ENCODE measurements around the gene POLR1B.
"Not testable (repeated sequence)": the region's sequence is repeated elsewhere in the genome, so short reads cannot be mapped to it uniquely, and the experiment has no call there.

Gene POLR1B

GRCh38 chr2:112541315-112542122, 746 bp upstream of the POLR1B start:
- DNase-seq, result peak; percentile 81

DNA sequence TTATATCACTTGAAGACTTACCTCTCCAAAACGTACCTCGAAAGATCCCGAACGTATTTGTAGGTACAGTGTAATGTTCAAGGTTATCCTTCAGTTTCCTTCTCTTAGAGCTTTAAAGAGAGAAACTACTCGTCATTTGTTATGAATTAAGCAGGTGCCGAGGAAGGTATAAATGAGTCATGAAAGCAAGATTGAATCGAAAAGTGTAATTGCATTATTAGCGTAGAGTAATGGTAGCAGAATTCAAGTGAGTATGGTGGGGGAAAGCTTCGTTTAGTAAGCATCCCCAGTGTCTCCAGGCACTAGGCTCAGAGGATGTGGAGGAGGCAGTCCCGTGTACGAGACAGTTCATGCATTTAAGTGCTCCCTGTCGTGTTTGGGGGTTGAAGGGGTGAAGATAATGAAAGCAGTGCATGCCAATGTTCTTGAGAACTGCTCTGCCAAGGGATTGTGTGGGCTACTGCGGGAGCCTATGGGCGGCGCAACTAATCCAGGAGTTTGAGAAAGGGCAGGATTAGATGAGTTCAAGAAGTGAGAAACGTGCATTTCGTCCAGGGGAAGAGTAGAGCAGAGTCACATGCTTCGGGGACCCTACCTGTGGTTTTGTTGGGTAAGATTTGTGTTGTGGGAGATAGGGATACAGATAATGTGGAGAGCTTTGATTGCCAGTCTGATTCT, 858 bp downstream of the POLR1B start:
- peak; percentile 5 for DNase-seq

- no peak for DNase-seq
Measured at GRCh38 chr2:112547333-112547732, 5.1 kb downstream of the POLR1B start.

GRCh38 chr2:112548980-112549379, 6.7 kb downstream of the POLR1B start:
- no peak for DNase-seq

- no peak for DNase-seq
Measured at GRCh38 chr2:112566104-112566503, 23.8 kb downstream of the POLR1B start.

GRCh38 chr2:112566508-112566907, 24.2 kb downstream of the POLR1B start:
- not testable (repeated sequence) for DNase-seq

- DNase-seq, result no peak
Measured at GRCh38 chr2:112572005-112572404, 29.7 kb downstream of the POLR1B start.

DNA sequence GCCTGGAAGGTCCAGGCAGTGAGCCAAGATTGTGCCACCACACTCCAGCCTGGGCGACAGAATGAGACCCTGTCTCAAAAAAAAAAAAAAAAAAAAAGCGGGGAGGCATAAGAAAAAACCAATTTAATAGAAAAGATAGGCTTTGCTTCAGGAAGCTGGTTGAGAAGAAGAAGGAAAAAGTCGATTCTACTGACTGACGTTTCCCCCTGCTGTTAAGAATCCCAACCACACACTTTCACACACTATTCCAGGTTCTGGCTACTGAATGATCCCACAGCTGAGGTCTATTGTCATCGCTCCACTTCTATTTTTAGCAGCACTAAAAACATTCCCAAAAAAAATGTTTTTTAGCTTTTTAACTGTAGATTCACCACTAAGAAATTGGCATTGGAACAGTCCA, 35.5 kb downstream of the POLR1B start:
- DNase-seq, result no peak

DNA sequence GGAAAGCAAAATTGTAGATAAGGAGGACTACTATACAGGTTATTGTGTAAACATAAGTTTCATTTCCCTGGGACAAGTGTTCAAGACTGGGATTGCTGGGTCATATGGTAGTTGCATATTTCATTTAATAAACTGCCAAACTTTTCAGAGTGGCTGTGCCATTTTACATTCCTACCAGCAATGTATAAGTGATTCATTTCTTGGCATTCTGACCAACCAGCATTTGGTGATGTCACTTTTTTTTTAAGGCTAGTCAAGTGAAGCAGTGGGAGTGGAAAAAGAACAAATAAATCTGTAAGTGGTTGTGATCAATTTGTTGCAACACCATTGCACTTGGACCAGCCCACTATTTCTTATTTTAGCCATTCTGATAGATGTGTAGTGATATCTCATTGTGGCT, 37.0 kb downstream of the POLR1B start:
- no peak for DNase-seq

DNA sequence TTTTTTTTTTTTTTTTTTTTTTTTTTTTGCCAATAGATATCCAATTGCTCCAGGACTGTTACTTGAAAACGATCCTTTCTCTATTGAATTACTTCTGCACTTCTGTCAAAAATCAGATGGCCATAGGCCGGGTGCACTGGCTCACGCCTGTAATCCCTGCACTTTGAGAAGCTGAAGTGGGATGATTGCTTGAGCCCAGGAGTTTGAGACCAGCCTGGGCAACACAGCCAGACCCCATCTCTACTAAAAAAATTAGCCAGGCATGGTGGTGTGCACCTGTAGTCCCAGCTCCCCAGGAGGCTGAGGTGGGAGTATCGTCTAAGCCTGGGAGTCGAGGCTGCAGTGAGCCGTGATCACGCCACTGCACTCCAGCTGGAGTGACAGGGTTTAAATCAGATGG, 37.8 kb downstream of the POLR1B start:
- no peak for DNase-seq

- DNase-seq, result peak; percentile 79
Measured at GRCh38 chr2:112582314-112582746, 40.1 kb downstream of the POLR1B start.

- DNase-seq, result peak; percentile 24
Measured at GRCh38 chr2:112583497-112584133, 41.4 kb downstream of the POLR1B start.

- DNase-seq, result peak; percentile 97
Measured at GRCh38 chr2:112584134-112584890, 42.0 kb downstream of the POLR1B start, which contains the start of gene CHCHD5. Gene CHCHD5 (plus strand): TSS chr2:112584609. CDS start chr2:112584648, 39 bp downstream.

GRCh38 chr2:112584891-112585250, 42.6 kb downstream of the POLR1B start:
- no peak for DNase-seq

DNA sequence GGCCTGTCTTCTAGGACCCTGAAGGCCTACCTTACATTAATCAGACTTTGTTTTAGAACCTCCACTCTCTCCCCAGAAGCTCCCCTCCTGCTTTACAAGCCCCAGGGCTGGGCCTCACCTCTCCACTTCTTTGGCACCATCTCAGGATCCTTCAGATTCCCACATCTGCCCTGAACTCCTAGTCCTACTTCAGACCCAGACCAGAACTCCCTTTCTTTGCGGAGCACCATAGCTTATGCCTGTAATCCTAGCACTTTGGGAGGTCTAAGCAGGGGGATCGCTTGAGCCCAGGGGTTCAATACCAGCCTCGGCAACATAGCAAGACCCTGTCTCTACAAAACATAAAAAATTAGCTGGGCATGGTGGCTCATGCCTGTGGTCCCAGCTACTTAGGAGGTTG, 43.1 kb downstream of the POLR1B start:
- DNase-seq, result no peak

DNA sequence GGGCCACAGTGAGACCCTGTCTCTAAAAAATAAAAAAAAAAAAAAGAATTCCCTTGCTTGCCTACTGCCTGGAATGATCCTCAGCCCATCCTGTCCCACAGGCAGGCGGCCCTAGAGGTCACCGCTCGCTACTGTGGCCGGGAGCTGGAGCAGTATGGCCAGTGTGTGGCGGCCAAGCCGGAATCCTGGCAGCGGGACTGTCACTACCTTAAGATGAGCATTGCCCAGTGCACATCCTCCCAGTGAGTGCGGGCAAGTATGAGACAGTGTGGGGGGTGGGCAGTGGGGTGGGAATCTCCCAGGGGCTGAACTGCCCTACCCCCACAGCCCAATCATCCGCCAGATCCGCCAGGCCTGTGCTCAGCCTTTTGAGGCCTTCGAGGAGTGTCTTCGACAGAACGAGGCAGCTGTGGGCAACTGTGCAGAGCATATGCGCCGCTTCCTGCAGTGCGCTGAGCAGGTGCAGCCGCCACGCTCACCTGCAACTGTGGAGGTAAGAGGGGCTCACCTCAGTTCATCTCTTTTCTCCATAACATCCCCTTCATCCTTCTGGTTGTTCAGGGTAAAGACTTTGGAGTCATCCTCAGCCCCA, 43.7 kb downstream of the POLR1B start:
- no peak for DNase-seq

DNA sequence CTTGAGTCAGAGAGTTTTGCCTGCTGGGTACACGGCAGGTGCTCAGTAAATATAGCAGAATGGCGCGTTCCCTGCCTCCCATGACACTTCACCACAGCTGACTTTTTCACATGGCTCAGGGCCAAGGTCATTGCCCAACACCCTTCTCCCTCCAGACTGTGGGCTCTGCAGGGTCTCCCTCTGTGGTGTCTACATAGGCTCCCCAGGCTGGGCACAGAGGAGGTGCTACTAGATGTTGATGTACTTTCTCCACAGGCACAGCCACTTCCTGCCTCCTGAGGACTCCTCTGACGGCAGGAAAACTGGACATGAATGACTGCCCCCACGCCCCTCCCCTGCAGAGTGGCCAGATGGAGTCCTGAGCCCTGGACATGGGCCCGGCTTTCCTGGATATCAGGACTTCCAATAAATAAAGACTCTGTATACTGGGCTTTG, 46.4 kb downstream of the POLR1B start:
- no peak for DNase-seq

GRCh38 chr2:112591413-112591812, 49.1 kb downstream of the POLR1B start:
- no peak for DNase-seq

GRCh38 chr2:112593736-112594135, 51.5 kb downstream of the POLR1B start:
- DNase-seq, result no peak

GRCh38 chr2:112597537-112598322, 55.5 kb downstream of the POLR1B start:
- no peak for DNase-seq

GRCh38 chr2:112600634-112601033, 58.4 kb downstream of the POLR1B start:
- DNase-seq, result no peak

- no peak for DNase-seq
Measured at GRCh38 chr2:112601754-112602153, 59.5 kb downstream of the POLR1B start.
